NCI-H1436 (cell line): ENCODE data around the gene TBC1D16.
"Not testable (repeated sequence)": the region's sequence is repeated elsewhere in the genome, so short reads cannot be mapped to it uniquely, and the experiment has no call there.

Experiments
- DNase-seq: peaks from one replicate; lab custom pipeline; 2025; lab: John Stamatoyannopoulos, UW

TBC1D16 gene

DNA sequence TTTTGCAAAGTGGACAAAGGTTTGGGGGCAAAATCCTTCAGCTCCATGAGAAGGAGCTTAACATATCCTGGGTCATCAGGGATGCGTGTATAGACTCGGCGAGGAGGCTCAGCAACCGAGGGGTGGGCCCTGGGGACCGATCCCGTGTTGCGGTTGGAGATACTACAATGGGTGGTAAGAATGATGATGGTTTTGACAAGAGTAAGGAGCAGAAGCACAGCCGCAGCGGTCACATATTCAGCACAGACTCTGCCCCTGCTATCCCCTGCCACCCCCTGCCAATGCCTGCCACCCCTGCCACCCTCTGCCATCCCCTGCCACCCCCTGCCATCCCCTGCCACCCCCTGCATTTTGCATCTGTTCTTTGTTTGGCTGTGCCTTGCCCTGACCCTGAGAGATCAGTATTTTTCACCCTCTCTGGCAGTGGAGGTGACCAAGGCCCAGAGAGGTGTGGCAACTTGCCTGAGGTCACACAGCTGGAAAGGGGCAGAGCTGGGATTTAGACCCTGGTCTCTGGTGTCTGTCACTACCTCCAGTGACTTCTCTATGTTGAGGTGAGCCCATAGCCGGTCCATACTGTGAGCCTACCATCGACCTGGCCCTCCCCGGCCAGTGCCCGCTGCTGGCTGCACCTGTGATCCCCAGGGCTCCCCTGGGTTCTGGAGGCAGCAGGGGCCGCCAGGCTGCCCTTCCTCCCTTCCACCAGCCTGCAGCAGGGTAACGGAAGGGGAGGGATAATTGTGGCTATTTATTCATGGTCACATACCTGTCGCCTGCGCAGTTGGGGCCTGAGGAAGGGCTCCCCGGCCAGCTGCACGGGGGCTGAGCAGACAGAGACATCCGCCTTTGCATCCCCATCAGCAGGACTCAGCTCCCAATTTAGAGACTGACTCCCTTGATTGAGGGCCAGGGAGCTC lies 121.5 kb downstream of the TBC1D16 start:
- no peak for DNase-seq

- no peak for DNase-seq
These were observed 122.2 kb downstream of the TBC1D16 start for GRCh38 chr17:79913451-79913850.

- DNase-seq, result no peak
These were observed 122.9 kb downstream of the TBC1D16 start for GRCh38 chr17:79912552-79913330.

- no peak for DNase-seq
These were observed 124.0 kb downstream of the TBC1D16 start for GRCh38 chr17:79911430-79912399.

DNA sequence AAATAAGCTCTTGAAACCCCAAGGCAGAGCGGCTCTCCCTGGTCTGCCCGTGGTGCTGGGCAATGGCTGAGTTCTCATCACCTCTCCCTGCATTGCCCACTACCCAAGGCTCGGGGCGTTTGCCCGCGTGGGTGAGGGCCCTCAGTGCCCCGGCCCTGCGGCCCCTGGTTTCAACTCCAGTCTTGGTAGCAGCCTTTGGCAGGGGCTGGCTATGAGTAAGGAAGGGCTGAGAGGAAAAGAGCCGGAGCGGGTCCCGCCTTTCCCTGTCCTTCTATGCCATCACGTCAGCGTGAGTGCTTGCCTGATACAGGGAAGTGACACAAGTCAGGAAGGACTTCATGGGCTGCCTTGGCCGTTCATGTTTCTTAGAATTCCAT lies 124.7 kb downstream of the TBC1D16 start:
- no peak for DNase-seq

DNA sequence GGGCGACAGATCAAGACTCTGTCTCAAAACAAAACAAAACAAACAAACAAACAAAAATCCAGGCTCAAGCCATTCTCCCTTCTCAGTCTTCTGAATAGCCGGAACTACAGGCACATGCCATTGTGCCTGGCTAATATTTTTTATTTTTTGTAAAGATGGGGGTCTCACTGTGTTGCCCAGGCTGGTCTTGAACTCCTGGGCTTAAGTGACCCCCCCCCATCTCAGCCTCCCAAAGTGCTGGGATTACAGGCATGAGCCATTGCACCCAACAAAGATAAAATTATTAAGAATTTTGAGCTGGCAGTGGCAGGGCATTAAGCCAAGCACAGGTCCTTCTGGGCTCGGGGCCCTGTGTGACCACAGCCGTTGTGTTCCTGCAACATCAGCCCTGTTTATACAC lies 126.6 kb downstream of the TBC1D16 start:
- DNase-seq, result no peak

GRCh38 chr17:79907850-79908249 lies 127.8 kb downstream of the TBC1D16 start:
- DNase-seq, result no peak

- no peak for DNase-seq
These were observed 128.4 kb downstream of the TBC1D16 start for GRCh38 chr17:79907217-79907715.

GRCh38 chr17:79905832-79906231 lies 129.8 kb downstream of the TBC1D16 start:
- DNase-seq, result no peak

DNA sequence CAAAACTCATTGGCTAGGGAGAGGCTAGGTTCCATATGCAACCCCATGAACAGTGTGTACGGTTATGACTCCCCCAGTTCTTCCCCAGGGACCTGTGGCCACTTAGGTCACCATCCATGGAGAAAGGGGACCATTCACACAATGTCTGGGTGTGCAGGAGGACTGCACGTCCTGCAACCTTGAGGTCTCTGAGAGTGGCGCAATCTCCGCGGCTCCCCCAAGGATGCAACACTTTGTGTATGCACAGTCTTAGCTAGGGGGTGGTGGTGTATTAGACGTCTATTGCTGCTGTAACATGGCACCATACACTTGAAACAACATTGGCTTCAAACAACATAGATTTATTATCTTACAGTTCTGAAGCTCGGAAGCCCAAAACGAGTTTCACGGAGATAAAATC lies 130.8 kb downstream of the TBC1D16 start:
- no peak for DNase-seq

DNA sequence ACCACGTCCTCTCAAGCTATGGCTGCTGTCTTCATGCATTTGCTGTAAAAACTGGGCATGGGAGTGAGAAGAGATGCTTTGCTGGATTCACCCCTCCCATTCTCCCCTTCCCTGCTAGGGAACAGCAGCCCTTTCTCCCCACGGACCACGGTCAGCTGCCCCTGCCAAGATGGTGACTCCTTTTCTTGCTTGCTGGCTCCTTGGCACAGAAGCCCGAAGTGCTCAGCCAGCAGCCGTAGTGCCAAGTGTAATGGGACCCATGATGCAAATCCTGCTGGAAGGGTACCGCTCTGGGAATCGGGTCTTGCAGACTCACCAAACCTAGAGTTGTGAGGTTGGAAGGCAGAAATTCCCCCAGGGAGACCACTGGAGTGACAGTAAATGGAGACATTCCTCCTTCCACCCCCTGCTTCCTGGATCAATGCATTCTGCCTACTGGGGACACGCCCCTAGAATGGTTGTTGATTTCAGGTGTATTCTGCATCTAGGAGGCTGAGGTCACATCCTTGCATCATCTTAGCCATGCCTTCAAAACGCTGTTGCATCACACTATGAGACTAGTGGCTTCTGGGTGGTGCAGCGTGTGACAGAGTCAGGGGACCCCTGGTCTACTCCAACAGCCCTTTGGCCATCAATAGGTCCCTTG lies 133.4 kb downstream of the TBC1D16 start:
- DNase-seq, result no peak

GRCh38 chr17:79901131-79901530 lies 134.5 kb downstream of the TBC1D16 start:
- no peak for DNase-seq

DNA sequence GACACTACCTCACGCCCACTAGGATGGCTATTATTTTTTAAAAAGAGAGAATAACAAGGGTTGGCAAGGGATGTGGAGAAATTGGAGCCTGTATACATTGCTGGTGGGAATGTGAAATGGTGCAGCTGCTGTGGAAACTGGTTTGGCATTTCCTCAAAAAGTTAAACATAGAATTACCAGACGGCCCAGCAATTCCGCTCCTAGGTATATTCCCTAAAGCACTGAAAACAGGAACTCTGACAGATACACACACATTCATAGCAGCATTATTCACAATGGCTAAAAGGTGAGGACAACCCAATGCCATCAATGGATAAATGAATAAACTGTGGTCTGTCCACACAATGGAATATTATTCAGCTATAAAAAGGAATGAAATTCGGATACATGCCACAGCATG lies 136.1 kb downstream of the TBC1D16 start:
- no peak for DNase-seq

DNA sequence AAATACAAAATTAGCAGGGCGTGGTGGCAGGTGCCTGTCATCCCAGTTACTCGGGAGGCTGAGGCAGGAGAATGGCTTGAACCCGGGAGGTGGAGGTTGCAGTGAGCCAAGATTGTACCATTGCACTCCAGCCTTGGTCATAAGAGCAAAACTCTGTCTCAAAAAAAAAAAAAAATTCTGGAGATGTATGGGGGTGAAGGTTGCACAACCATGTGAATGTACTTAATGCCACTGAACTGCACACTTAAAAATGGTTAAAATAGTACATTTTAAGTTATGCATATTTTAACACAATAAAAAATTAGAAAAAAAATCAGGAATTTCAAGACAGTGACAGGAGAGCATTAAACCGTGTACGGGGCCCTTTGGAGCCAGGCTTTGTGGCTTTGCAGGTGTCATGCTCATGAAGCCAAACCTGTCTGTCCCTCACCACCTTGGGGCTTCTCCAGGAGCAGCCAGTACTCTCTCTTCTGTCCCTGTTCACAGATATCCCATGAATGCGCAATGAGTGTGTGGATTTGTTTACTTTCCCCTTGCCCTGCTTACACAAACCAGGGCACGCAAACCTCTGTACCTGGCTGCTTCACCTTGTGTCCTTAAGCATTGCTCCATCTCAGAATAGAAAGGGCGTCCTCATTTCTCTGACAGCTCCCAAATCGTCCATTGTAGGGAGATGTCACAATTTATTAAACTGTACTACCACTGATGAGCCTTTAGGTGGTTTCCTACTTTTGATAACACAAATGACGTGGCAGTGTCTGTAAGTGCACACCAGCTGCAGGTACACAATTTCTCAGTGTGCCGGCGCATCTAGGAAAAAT lies 138.2 kb downstream of the TBC1D16 start:
- no peak for DNase-seq

DNA sequence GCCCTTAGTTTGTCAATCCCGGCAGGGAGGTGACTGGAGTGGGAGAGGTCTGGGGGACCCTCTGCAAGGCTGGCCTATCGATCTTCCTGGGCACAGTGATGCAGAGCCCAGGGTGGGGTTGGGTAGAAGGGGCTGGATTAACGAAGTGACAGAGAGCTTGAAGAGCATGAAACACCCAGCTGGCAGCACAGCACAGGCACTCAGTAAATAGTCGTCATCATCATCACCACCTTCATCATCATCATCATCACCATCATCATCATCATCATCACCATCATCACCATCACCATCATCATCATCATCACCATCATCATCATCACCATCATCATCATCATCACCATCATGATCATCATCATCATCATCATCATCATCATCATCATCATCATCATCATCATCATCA lies 142.2 kb downstream of the TBC1D16 start:
- not testable (repeated sequence) for DNase-seq

DNA sequence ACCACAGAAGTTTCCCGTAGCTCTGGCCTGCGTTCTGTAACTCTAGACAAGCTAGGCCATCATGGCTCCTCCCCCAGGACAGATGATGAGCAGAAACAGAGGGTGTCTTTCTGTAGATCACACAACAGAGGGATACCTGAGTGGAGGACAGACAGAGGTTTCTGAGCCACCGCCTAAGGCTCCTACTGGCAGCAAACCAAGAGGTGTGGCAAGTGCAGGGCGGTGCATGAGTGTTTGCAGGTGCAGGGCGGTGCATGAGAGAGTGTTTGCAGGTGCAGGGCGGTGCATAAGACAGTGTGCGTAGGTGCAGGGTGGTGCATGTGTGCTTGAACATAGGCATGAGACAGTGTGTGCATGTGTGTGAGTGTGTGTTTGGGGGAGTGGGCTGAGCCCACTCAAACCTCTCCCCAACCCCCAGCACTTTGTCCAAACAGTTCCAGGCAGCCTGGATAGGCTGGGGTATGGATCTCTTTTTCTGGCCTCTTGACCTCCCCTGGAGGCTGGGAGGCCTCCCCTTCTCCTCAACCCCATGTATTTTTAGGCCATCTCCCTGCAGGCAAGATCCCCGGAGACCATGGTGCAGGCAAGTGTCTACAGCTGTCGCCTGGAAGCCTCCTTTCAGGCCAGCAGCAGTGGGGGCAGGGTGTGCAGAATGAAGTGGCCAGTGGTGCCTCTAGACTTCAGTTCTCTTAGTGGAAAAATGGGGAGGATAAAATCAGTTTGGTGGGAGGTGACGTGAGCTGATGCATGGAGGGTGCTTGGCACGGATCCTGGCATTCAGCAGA lies 143.0 kb downstream of the TBC1D16 start:
- DNase-seq, result peak; percentile 87

GRCh38 chr17:79891113-79891730 lies 144.4 kb downstream of the TBC1D16 start:
- DNase-seq, result no peak

DNA sequence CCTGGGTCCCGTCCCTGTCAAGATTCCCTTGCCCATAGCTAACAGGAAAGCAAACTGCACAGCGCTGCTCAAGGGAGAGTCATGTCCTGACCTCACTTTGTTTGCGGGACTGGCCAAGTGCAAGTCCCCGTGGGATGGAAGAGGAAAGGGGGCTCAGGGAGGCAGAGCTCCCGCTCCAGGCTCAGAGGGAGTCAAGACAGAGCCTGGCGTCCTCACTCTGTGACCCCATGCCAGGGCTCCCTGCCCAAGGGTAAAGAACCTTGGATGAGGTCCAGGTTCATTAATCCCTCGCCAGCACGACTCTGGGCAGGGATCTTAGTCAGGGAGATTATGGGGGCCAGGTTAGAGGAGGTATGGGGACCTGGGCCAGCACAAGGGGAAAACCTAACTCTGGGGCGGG lies 145.0 kb downstream of the TBC1D16 start:
- DNase-seq, result no peak
